ENCODE results near the gene RRBP1.

RRBP1 gene

GRCh38 chr20:17681726-17682102 lies 328 bp downstream of the RRBP1 start:
- no peak for DNase-seq

- DNase-seq: peak; percentile 72
Measured at GRCh38 chr20:17680836-17681725, 961 bp downstream of the RRBP1 start.

- DNase-seq: no peak
Measured at GRCh38 chr20:17679941-17680835, 1.9 kb downstream of the RRBP1 start.

GRCh38 chr20:17678886-17679285 lies 3.2 kb downstream of the RRBP1 start:
- no peak for DNase-seq

GRCh38 chr20:17678295-17678694 lies 3.7 kb downstream of the RRBP1 start:
- no peak for DNase-seq

GRCh38 chr20:17676942-17677341 lies 5.1 kb downstream of the RRBP1 start:
- DNase-seq: no peak

- no peak for DNase-seq
Measured at GRCh38 chr20:17676378-17676759, 5.7 kb downstream of the RRBP1 start.

GRCh38 chr20:17675519-17676377 lies 6.3 kb downstream of the RRBP1 start:
- DNase-seq: no peak

- no peak for DNase-seq
Measured at GRCh38 chr20:17674722-17675518, 7.1 kb downstream of the RRBP1 start.

- DNase-seq: no peak
Measured at GRCh38 chr20:17673084-17673483, 9.0 kb downstream of the RRBP1 start.

- DNase-seq: no peak
Measured at GRCh38 chr20:17671565-17671964, 10.5 kb downstream of the RRBP1 start.

- DNase-seq: no peak
Measured at GRCh38 chr20:17671011-17671410, 11.0 kb downstream of the RRBP1 start.

- no peak for DNase-seq
Measured at GRCh38 chr20:17669306-17669931, 12.6 kb downstream of the RRBP1 start.

- no peak for DNase-seq
Measured at GRCh38 chr20:17668432-17668831, 13.6 kb downstream of the RRBP1 start.

- DNase-seq: no peak
Measured at GRCh38 chr20:17667445-17667844, 14.6 kb downstream of the RRBP1 start.

- no peak for DNase-seq
Measured at GRCh38 chr20:17666481-17666880, 15.6 kb downstream of the RRBP1 start.

- DNase-seq: no peak
Measured at GRCh38 chr20:17665756-17666155, 16.3 kb downstream of the RRBP1 start.

GRCh38 chr20:17664025-17664633 lies 17.9 kb downstream of the RRBP1 start:
- DNase-seq: no peak

GRCh38 chr20:17663486-17663885 lies 18.6 kb downstream of the RRBP1 start:
- DNase-seq: no peak

- no peak for DNase-seq
Measured at GRCh38 chr20:17663040-17663399, 19.0 kb downstream of the RRBP1 start.

- no peak for DNase-seq
Measured at GRCh38 chr20:17662333-17663039, 19.6 kb downstream of the RRBP1 start.
